ENCODE data around the gene RPL10A. TPM values are rescaled to one million over a fixed set of nuclear protein-coding genes. Genes with fewer than 3 reads are reported as not detected.
"Not testable (repeated sequence)": the region's sequence is repeated elsewhere in the genome, so short reads cannot be mapped to it uniquely, and the experiment has no call there.

The RPL10A gene
- total and polyA plus RNA-seq, 2 of the 8 experiments (the other 6 are each of a cell fraction or from before 2014, with no cell fraction given) = 1,893 to 2,948 TPM

DNA sequence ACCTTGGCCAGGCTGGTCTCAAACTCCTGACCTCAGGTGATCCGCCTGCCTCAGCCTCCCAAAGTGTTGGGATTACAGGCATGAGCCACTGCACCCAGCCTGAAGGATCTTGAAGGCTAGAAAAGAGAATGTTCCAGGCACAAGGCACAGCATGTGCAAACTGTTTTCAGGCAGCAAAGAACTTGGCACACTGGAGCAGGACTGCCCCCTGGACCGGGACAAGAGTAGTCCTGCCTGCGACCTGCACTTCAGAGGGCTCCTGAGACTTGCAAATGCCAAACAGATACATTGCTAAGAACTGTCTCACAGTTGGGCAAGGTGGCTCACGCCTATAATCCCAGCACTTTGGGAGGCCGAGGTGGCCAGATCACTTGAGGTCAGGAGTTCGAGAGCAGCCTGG is 47.7 kb downstream of the RPL10A start:
- H3K4me3 ChIP-seq (ENCODE audit: extremely low read depth in 1 of 4, insufficient read depth in 2 of 4, low read depth in 3 of 4, low read length in 4 of 4); H4K91ac ChIP-seq (replicated peaks; ENCODE audit: insufficient read length, low read length); H2BK12ac ChIP-seq (ENCODE audit: low read depth, low read length); H2AFZ ChIP-seq (ENCODE audit: low read length); H3K27me3 ChIP-seq (replicated peaks in 1 of 4; ENCODE audit: control insufficient read depth in 3 of 4, extremely low read depth in 1 of 4, insufficient read depth in 3 of 4, low read length in 3 of 4); H4K20me1 ChIP-seq (replicated peaks in 1 of 2; ENCODE audit: control insufficient read depth in 1 of 2, insufficient read depth in 2 of 2, low read length in 2 of 2); H4K5ac ChIP-seq (ENCODE audit: insufficient read length, low read depth, low read length); H3K4ac ChIP-seq (replicated peaks; ENCODE audit: insufficient read length, low read depth, low read length); H3K18ac ChIP-seq (ENCODE audit: extremely low read depth, low read length); H2AK5ac ChIP-seq (ENCODE audit: low read depth, low read length); H3K27ac ChIP-seq (ENCODE audit: low read depth, low read length); H3K23me2 ChIP-seq (ENCODE audit: low read depth, low read length); H3K9me3 ChIP-seq (ENCODE audit: insufficient read depth in 2 of 2, low read depth in 1 of 2, low read length in 1 of 2); H3K4me2 ChIP-seq (ENCODE audit: insufficient read depth in 1 of 2, low read depth in 2 of 2, low read length in 2 of 2); H2BK15ac ChIP-seq (ENCODE audit: low read length); H2BK120ac ChIP-seq (replicated peaks; ENCODE audit: low read depth, low read length); FAIRE-seq; H4K8ac ChIP-seq (ENCODE audit: extremely low read depth, insufficient read depth, low read length); H3K56ac ChIP-seq (replicated peaks; ENCODE audit: insufficient read length, low read depth, low read length); H2BK20ac ChIP-seq (ENCODE audit: low read length); H3K79me2 ChIP-seq (ENCODE audit: control insufficient read depth in 1 of 2, insufficient read depth in 2 of 2, low read length in 2 of 2); H3K23ac ChIP-seq (ENCODE audit: insufficient read length); H3K36me3 ChIP-seq (ENCODE audit: control insufficient read depth in 2 of 4, insufficient read depth in 4 of 4, low read length in 3 of 4); H3K79me1 ChIP-seq (ENCODE audit: low read depth, low read length); H3K14ac ChIP-seq (ENCODE audit: insufficient read length); H2BK5ac ChIP-seq (ENCODE audit: low read depth, low read length); DNase-seq (ENCODE audit: low read depth in 1 of 2, low spot score in 2 of 2); H3K9ac ChIP-seq (replicated peaks in 1 of 4; ENCODE audit: extremely low read depth in 1 of 4, low read depth in 3 of 4, low read length in 3 of 4): not testable (repeated sequence)
- POLR2A ChIA-PET (ENCODE audit: partially characterized antibody) = interaction anchor here (1.2 to 1.6 kb wide), 5 partner anchors 11 to 42 kb away, joined by 4 to 8 read pairs (median 6); no protein-coding TSS in a partner anchor
- CTCF ChIA-PET (ENCODE audit: partially characterized antibody) = interaction anchor here (0.7 to 32.2 kb wide), 11 partner anchors 8 to 673 kb away, joined by 3 to 521 read pairs (median 3); no protein-coding TSS in a partner anchor
- 83% methylated on average over 6 of the region's 6 CpGs; no CpG with 5 or more reads in 1 of the 2 experiments for WGBS, 2 experiments (ENCODE audit: extremely low coverage in 1 of 2, insufficient coverage in 1 of 2, insufficient read length in 1 of 2, insufficient replicate concordance in 2 of 2, low coverage in 1 of 2, low lambda C conversion rate in 2 of 2, missing lambda C conversion rate in 1 of 2)
- H3K4me1 ChIP-seq (replicated peaks in 1 of 4; ENCODE audit: control insufficient read depth in 3 of 4, insufficient read depth in 4 of 4, low read length in 3 of 4) = peaks cover 0 to 24% (median 17%) of the 10 kb centered on the region in 4 experiments; a peak in 6 of 7 replicates
- TF ChIP-seq, protein P1, sequence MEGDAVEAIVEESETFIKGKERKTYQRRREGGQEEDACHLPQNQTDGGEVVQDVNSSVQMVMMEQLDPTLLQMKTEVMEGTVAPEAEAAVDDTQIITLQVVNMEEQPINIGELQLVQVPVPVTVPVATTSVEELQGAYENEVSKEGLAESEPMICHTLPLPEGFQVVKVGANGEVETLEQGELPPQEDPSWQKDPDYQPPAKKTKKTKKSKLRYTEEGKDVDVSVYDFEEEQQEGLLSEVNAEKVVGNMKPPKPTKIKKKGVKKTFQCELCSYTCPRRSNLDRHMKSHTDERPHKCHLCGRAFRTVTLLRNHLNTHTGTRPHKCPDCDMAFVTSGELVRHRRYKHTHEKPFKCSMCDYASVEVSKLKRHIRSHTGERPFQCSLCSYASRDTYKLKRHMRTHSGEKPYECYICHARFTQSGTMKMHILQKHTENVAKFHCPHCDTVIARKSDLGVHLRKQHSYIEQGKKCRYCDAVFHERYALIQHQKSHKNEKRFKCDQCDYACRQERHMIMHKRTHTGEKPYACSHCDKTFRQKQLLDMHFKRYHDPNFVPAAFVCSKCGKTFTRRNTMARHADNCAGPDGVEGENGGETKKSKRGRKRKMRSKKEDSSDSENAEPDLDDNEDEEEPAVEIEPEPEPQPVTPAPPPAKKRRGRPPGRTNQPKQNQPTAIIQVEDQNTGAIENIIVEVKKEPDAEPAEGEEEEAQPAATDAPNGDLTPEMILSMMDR (IDR thresholded peaks at IDR 0.05; ENCODE audit: control extremely low read depth in 1 of 3, insufficient read depth in 1 of 3, low read depth in 1 of 3, low read length in 3 of 3) = peak in 2 of 3 experiments; percentile 30 to 34; a peak in 2 of 4 replicates
- peak; percentile 32 to 56; a peak in 3 of 4 replicates for TF ChIP-seq RAD21 (IDR thresholded peaks at IDR 0.05 in 1 of 2, conservative IDR thresholded peaks at IDR 0.05 in 1 of 2; ENCODE audit: low read depth in 2 of 2, low read length in 2 of 2)

Data from H1 (cell line).